Retina (tissue), 1 donor: ENCODE data around the gene FXYD6.

Experiments
- DNase-seq: peaks from one replicate; pipeline ENCODE4 v3.0.0-alpha.2; 2016

The FXYD6 gene

GRCh38 chr11:117909611-117910382 lies 33.3 kb upstream of the FXYD6 start:
- no peak for DNase-seq

- no peak for DNase-seq
Observed at GRCh38 chr11:117908959-117909610, 32.6 kb upstream of the FXYD6 start.

- DNase-seq, result no peak
Observed at GRCh38 chr11:117908109-117908895, 31.8 kb upstream of the FXYD6 start.

GRCh38 chr11:117907276-117908108 lies 31.0 kb upstream of the FXYD6 start:
- peak; percentile 87 for DNase-seq

GRCh38 chr11:117906710-117907109 lies 30.3 kb upstream of the FXYD6 start:
- DNase-seq, result no peak

- DNase-seq, result no peak
Observed at GRCh38 chr11:117906126-117906525, 29.7 kb upstream of the FXYD6 start.

GRCh38 chr11:117905524-117905923 lies 29.1 kb upstream of the FXYD6 start:
- DNase-seq, result no peak

- DNase-seq, result no peak
Observed at GRCh38 chr11:117903505-117904382, 27.3 kb upstream of the FXYD6 start.

GRCh38 chr11:117902001-117902845 lies 25.8 kb upstream of the FXYD6 start:
- DNase-seq, result no peak

GRCh38 chr11:117901601-117902000 lies 25.1 kb upstream of the FXYD6 start:
- no peak for DNase-seq

GRCh38 chr11:117900720-117901440 lies 24.4 kb upstream of the FXYD6 start:
- no peak for DNase-seq

GRCh38 chr11:117900121-117900648 lies 23.7 kb upstream of the FXYD6 start:
- DNase-seq, result no peak

GRCh38 chr11:117898059-117898458 lies 21.6 kb upstream of the FXYD6 start:
- DNase-seq, result no peak

- no peak for DNase-seq
Observed at GRCh38 chr11:117892651-117893050, 16.2 kb upstream of the FXYD6 start.

- DNase-seq, result no peak
Observed at GRCh38 chr11:117891362-117891761, 14.9 kb upstream of the FXYD6 start.

GRCh38 chr11:117888139-117888566 lies 11.7 kb upstream of the FXYD6 start:
- DNase-seq, result no peak

GRCh38 chr11:117887431-117888138 lies 11.1 kb upstream of the FXYD6 start:
- DNase-seq, result peak; percentile 55

- DNase-seq, result no peak
Observed at GRCh38 chr11:117885777-117886176, 9.3 kb upstream of the FXYD6 start.

GRCh38 chr11:117884994-117885393 lies 8.5 kb upstream of the FXYD6 start:
- no peak for DNase-seq
